NB4 (cell line): Measurements from ENCODE around the gene CIAO3.

Experiments
- DNase-seq: peaks from one replicate; pipeline ENCODE4 v3.0.0; 2010; ENCODE audit warnings: low read depth
- H3K4me3 ChIP-seq: one replicate; pipeline ENCODE4 v1.5.1; 2011; ENCODE audit warnings: mild to moderate bottlenecking, low read depth, low read length, moderate library complexity
- CTCF ChIP-seq: IDR thresholded peaks from one replicate; pipeline ENCODE4 v1.5.1; 2012; ENCODE audit warnings: low read depth, low read length
- MAX ChIP-seq: IDR thresholded peaks from 2 replicates; pipeline ENCODE4 v1.6.1; 2011; ENCODE audit warnings: low read depth, low read length
- MYC ChIP-seq: IDR thresholded peaks from 2 replicates; pipeline ENCODE4 v1.6.1; 2011; ENCODE audit warnings: low read depth, low read length
- POLR2A ChIP-seq: IDR thresholded peaks from 2 replicates; pipeline ENCODE4 v1.6.1; 2011; ENCODE audit warnings: mild to moderate bottlenecking; ENCODE audit not compliant: insufficient read length; ENCODE audit errors: extremely low read depth

CIAO3 gene

DNA sequence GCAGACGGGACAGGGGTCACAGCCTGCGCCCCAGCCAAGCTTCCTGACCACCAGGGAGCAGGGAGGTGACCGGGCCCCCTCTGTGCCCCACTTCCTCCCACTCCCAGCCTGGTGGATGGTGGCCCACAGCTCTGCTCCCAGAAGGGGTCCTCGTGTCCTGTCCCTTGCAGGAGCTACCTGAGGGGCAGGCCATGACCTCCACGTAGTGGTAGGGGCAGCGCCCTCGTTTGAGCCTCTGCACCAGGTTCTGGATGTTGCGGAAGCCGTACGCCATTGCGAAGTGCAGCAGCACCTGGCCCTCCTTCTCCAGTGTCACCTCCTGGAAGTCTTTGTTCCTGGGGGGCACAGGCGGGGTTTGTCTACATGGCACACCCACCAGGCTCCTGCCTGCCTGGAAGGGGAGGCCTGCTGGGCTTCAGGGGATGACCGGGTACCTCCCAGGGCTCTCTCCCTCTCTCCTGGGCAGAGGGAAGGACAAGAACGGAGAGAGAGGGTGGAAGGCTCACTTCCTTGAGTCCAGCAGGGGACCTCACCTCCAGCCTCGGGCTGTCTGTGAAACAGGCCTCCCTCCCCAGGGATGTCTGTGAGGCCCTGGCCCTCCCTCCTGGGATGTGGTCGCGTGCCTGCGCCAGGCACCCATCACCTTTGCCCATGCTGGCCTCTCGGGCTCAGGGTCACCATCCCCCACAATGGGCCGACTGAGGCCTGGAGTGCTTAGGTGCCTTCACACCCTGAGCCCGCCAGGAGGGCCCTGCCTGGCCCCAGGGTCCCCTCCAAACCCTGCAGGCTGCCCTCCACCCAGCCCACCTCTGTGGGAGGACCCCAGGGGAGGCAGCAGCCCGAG is 9.9 kb downstream of the CIAO3 start:
- DNase-seq, result peak; percentile 19
- H3K4me3 ChIP-seq, result no peak overlapping the region
- TF ChIP-seq MAX (no peak), MYC (no peak), POLR2A (no peak), CTCF (no peak)

GRCh38 chr16:729768-730665 is 10.8 kb downstream of the CIAO3 start:
- no peak overlapping the region for H3K4me3 ChIP-seq
- no peak for TF ChIP-seq MAX
- no peak for TF ChIP-seq MYC
- DNase-seq, result peak; percentile 12

- DNase-seq, result peak; percentile 9
- H3K4me3 ChIP-seq, result peak overlapping the region; percentile 65
- TF ChIP-seq POLR2A (no peak), MAX (no peak)
Measured at GRCh38 chr16:728890-729744, 11.7 kb downstream of the CIAO3 start.

DNA sequence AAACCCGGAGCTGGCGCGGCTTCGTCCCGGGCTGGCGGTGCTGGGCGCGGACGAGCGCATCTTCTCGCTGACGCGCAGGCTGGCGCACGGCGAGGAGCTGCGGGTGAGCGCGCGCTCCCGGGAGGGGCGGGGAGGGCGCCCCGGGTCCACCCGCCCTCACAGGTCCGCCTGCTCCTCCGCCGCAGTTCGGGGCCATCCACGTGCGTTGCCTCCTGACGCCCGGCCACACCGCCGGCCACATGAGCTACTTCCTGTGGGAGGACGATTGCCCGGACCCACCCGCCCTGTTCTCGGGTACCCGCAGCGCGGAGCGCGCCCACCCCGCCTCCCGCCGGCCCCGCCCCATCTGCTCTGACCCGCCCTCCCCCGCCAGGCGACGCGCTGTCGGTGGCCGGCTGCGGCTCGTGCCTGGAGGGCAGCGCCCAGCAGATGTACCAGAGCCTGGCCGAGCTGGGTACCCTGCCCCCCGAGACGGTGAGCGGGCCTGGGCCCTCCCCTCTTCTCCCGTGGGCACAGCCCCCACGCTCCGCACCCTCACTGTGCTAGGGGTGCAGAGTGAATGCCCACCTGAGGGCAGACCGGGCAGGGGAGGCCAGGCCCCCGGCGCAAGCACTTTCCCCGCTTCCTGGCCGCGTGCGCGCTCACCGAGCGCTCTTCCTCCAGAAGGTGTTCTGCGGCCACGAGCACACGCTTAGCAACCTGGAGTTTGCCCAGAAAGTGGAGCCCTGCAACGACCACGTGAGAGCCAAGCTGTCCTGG is 12.5 kb downstream of the CIAO3 start:
- DNase-seq, result peak; percentile 92
- no peak for TF ChIP-seq CTCF
- peak; percentile 35 for TF ChIP-seq POLR2A
- TF ChIP-seq MYC, result peak; percentile 97
- peak; percentile 97 for TF ChIP-seq MAX
- peak overlapping the region; percentile 69 for H3K4me3 ChIP-seq

- DNase-seq, result peak; percentile 65
- peak overlapping the region; percentile 69 for H3K4me3 ChIP-seq
- peak; percentile 28; the same call in 1 of the 2 replicates for TF ChIP-seq MYC
- peak; percentile 37; the same call in 1 of the 2 replicates for TF ChIP-seq MAX
- peak; percentile 49 for TF ChIP-seq POLR2A
- TF ChIP-seq CTCF, result no peak
Measured at GRCh38 chr16:727291-727977, 13.4 kb downstream of the CIAO3 start.
